Urinary bladder (tissue), 4 donors: ENCODE data around the gene EMC8. TPM values are rescaled to one million over a fixed set of nuclear protein-coding genes. Genes with fewer than 3 reads are reported as not detected.
"Not testable (repeated sequence)": the region's sequence is repeated elsewhere in the genome, so short reads cannot be mapped to it uniquely, and the experiment has no call there.

Experiments
- DNase-seq: peaks from one replicate; pipeline ENCODE4 v3.0.0-alpha.2; 2015; ENCODE audit errors: extremely low spot score
- H3K27ac ChIP-seq: one replicate; pipeline ENCODE4 v1.5.1; 2013; ENCODE audit warnings: low read depth, mild to moderate bottlenecking, moderate library complexity
- H3K36me3 ChIP-seq: one replicate; pipeline ENCODE4 v1.6.1; 2013; ENCODE audit warnings: mild to moderate bottlenecking, moderate library complexity; ENCODE audit not compliant: insufficient read depth
- H3K4me1 ChIP-seq: one replicate; pipeline ENCODE4 v1.6.1; 2013; ENCODE audit warnings: mild to moderate bottlenecking, moderate library complexity; ENCODE audit not compliant: insufficient read depth
- H3K4me3 ChIP-seq: one replicate; pipeline ENCODE4 v1.5.1; 2013; ENCODE audit warnings: low read depth, low read length
- WGBS: extraction: QIAGEN DNeasy Blood & Tissue Kit; methylation state at CpG from one replicate; pipeline ENCODE4 v1.1.7; 2013; 5-methylcytosine and 5-hydroxymethylcytosine counted together
- polyA plus RNA-seq: library from polyadenylated mRNA; stranded (reverse); fragments of 200-250 nt; gene quantifications from one replicate; pipeline ENCODE4 v1.2.3, GENCODE V29; 2013
- total RNA-seq: library from RNA; depleted of rRNA; stranded (reverse); fragments of >200 nt; gene quantifications from one replicate; pipeline ENCODE4 v1.2.3, GENCODE V29; 2014
- donor health status: healthy with polysubstance abuse.
- donor health status: healthy.

EMC8 gene
- total and polyA plus RNA-seq, 2 donors = 15.0 to 19.0 TPM

DNA sequence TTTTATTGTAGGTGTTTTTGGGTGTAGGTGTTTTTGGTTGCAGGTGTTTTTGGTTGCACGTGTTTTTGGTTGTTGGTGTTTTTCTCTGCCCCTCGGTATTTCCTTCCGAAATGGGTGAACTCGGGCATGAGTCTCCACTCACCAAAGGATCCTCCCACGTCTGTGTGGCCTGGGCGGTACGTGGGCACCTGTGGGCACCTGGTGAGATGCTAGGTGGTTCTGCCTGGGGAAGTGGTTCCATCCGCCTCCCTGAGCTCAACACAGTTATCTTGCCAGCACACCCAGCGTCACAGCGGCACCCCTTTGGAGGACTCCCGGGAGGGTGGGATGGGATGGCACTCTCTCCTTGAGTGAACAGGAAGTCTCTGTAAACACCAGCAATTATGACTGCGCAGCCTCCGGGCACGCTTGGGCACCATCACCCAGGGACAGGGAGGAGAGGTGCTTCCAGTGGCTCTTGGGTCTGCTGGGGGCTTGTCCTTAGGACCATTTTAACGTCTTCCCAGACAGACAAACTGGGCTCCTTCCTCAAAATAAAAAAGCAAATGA is 29.9 kb upstream of the EMC8 start:
- H3K4me3 ChIP-seq = no peak overlapping the region
- DNase-seq = no peak
- H3K36me3 ChIP-seq = no peaks in the 10 kb centered on the region
- H3K27ac ChIP-seq = no peak overlapping the region
- WGBS = 77% methylated on average over 15 of the region's 15 CpGs
- H3K4me1 ChIP-seq = no peaks in the 10 kb centered on the region

- Histone ChIP-seq H3K4me1 (no peaks in the 10 kb centered on the region), H3K27ac (no peak overlapping the region), H3K36me3 (no peaks in the 10 kb centered on the region), H3K4me3 (no peak overlapping the region)
- WGBS = 64% methylated on average over 9 of the region's 9 CpGs
- DNase-seq = no peak
Measured at GRCh38 chr16:85828166-85828565, 28.8 kb upstream of the EMC8 start.

DNA sequence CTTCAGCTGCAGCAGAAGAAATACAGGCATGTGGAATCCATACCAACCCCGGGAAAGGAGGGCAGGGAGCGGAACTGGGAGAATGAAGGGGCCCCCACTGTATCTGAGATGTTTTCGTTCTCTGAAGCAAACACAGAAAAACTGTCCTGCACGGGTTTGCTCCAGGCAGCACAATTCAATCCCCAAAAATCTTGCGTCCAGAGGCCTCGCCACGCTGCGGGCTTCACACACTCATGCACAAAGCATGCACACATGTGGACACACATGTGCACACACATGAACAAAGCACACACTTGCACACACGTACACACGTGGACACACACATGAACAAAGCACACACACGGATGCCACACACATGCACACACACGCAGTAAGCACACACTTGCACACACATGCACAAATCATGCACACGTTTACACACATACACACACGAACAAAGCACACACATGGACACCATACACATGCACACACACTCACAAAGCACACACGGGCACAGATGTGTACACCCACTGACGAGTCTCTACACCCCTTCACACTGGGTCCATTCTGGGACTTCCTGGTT is 27.4 kb upstream of the EMC8 start:
- Histone ChIP-seq H3K27ac (no peak overlapping the region), H3K4me1 (no peaks in the 10 kb centered on the region), H3K4me3 (no peak overlapping the region), H3K36me3 (no peaks in the 10 kb centered on the region)
- no peak for DNase-seq
- WGBS = 92% methylated on average over 16 of the region's 16 CpGs

DNA sequence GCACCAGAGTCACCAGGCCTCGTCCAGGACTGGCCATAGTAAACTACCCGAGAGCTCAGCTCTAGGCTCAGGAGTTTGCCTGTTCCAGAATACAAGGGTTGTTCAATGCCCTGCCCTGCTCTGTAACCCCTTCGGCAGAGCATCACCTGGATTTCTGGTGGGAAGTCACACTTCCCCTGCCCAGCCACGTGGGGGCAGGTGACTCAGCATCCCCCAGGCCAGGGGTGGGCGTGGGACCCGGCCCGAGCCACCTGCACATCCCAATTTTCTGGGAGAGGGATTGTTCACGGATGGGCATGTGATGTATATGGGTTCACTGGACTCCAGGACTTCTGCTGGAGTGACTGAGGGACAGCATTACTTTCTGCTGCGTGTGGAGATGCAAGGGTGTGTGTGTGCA is 26.0 kb upstream of the EMC8 start:
- Histone ChIP-seq H3K27ac (no peak overlapping the region), H3K4me3 (no peak overlapping the region), H3K36me3 (no peaks in the 10 kb centered on the region), H3K4me1 (no peaks in the 10 kb centered on the region)
- DNase-seq = no peak
- 78% methylated on average over 9 of the region's 9 CpGs for WGBS

GRCh38 chr16:85824161-85825135 is 25.1 kb upstream of the EMC8 start:
- WGBS = 90% methylated on average over 20 of the region's 20 CpGs
- no peak overlapping the region for H3K27ac ChIP-seq
- no peaks in the 10 kb centered on the region for H3K36me3 ChIP-seq
- no peak for DNase-seq
- no peak overlapping the region for H3K4me3 ChIP-seq
- H3K4me1 ChIP-seq = no peaks in the 10 kb centered on the region

GRCh38 chr16:85823328-85823920 is 24.1 kb upstream of the EMC8 start:
- H3K36me3 ChIP-seq = no peaks in the 10 kb centered on the region
- no peaks in the 10 kb centered on the region for H3K4me1 ChIP-seq
- 100% methylated on average over 1 of the region's 1 CpG for WGBS
- no peak for DNase-seq
- no peak overlapping the region for H3K4me3 ChIP-seq
- no peak overlapping the region for H3K27ac ChIP-seq

DNA sequence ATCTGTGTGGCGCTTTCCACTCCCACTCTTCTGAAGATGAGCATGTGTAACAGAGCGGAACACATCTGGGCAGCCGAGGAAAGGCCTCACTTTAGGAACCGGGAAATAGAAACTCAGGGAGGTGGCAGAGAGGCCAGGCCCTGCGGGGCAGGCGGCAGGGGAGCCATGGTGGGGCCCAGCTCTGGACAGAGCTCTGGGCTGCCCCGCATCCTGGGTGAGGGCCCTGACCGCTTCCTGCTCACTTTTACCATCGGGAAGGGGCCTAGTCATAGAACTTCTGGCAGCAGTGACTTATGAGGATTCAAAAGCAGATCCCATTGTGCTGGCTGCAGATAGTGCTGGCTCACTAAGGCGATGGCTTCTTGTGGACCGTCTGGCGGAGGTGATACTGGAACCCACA is 22.8 kb upstream of the EMC8 start:
- no peaks in the 10 kb centered on the region for H3K36me3 ChIP-seq
- 80% methylated on average over 12 of the region's 12 CpGs for WGBS
- no peak for DNase-seq
- H3K4me1 ChIP-seq = no peaks in the 10 kb centered on the region
- H3K27ac ChIP-seq = no peak overlapping the region
- H3K4me3 ChIP-seq = no peak overlapping the region

DNA sequence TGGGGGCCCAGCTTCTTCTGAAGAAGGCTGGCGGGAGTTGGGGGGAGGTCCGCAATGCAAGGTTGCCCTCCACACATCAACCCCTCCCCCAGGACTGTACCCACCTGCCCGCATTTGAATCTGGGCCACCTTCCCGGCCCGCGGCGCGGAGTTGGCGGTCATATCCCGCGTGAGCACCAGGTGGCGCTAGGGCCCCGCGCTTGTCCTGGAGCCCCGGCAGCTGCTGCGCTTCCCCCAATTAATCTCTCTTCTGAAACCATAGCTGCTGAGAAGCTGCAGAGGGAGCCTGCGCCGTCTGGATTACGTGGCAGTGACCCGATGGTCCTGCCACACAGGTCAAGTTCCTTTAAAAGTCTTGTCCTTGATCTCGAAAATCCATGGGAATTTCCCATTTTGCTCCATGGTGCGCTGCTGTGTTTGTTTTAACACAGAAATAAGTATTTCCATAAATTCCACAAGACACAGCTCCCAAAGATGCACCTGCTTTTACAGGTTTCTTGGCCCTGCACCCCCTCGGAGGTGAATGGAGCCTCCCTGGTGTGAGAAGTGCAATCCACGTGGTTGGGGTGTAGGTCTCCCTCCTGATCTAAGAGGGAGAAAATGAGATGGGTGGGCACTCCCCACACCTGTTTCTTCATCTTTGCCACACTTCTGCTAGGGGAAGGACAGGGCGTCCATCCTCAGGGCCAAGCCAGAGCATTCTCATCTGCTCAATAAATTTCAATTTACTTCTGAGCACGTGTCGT is 22.2 kb upstream of the EMC8 start:
- Histone ChIP-seq H3K36me3 (no peaks in the 10 kb centered on the region), H3K27ac (no peak overlapping the region), H3K4me3 (no peak overlapping the region), H3K4me1 (no peaks in the 10 kb centered on the region)
- DNase-seq = peak; percentile 33
- 12% methylated on average over 27 of the region's 27 CpGs for WGBS

DNA sequence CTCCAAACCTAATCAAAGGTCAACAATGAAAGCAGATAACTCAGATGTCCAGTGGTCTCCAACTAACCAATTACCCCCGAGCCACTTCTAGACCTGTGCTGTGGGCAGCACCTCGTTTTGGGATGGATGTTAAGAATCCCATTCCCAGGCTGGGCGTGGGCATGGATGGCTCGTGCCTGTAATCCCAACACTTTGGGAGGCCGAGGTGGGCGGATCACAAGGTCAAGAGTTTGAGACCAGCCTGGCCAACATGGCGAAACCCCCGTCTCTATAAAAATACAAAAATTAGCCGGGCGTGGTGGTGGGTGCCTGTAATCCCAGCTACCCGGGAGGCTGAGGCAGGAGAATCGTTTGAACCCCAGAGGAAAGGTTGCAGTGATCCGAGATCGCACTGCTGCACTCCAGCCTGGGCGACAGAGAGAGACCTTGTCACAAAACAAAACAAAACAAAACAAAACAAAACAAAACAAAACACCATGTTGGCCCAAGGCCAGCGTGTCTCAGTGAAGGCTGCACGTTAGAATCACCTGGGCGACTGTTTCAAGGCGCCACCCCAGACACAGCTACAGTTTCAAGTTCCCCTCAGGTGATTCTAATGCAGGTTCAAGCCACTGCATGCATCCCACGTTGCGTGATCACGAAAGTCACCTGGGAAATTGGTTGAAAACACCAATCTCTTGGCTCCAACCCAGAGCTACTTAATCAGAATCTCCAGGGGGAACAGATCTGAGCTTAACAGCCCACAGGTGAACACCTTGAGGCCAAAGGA is 21.4 kb upstream of the EMC8 start:
- DNase-seq = no peak
- no peak overlapping the region for H3K27ac ChIP-seq
- 72% methylated on average over 22 of the region's 22 CpGs for WGBS
- H3K36me3 ChIP-seq = no peaks in the 10 kb centered on the region
- H3K4me1 ChIP-seq = no peaks in the 10 kb centered on the region
- H3K4me3 ChIP-seq = no peak overlapping the region

GRCh38 chr16:85819771-85820170 is 20.4 kb upstream of the EMC8 start:
- Histone ChIP-seq H3K4me1 (no peaks in the 10 kb centered on the region), H3K36me3 (no peaks in the 10 kb centered on the region), H3K4me3 (no peak overlapping the region), H3K27ac (no peak overlapping the region)
- WGBS = 42% methylated on average over 6 of the region's 6 CpGs
- no peak for DNase-seq

DNA sequence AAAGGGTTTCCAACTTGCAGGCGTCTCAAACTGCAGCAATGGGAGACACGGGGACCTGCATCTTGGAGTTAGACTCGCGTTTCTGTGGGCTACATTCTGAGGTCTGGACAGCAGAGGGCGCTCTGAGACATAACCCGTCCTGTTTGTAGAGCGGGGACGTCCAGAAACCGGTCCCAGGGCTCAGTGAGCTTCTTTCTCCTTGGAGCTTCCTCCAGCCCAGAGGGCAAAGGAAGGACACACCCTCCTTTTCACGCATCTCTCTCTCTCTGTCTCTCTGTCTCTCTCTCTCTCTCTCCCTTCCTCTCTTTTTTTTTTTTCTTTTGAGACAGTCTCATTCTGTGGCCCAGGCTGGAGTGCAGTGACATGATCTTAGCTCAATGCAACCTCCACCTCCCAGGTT is 19.9 kb upstream of the EMC8 start:
- Histone ChIP-seq H3K4me3 (no peak overlapping the region), H3K27ac (no peak overlapping the region), H3K36me3 (no peaks in the 10 kb centered on the region), H3K4me1 (no peaks in the 10 kb centered on the region)
- DNase-seq = peak; percentile 32
- 10% methylated on average over 10 of the region's 10 CpGs for WGBS

GRCh38 chr16:85817195-85817594 is 17.9 kb upstream of the EMC8 start:
- not testable (repeated sequence) for H3K36me3 ChIP-seq, H3K4me1 ChIP-seq, H3K4me3 ChIP-seq, H3K27ac ChIP-seq, DNase-seq
- 89% methylated on average over 6 of the region's 6 CpGs for WGBS

DNA sequence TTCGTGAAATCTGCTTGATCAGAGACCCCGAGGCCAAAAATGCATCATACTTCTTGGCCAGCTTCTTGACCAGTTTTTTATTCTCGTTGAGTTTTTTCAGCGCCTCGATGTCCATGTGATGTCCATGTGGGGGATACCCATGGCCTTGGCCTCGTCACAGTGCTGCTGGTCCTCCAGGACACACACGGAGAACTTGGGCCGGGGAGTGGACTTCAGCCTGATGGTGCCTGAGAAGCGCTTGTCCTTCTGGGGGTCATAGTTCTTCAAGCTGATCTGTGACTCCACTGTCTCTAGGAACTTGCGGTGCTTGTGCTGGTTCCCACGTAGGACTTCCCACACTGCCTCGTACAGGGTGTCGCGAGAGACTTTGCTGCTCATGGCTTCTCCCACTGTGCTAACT is 16.8 kb upstream of the EMC8 start:
- no peaks in the 10 kb centered on the region for H3K36me3 ChIP-seq
- no peak for DNase-seq
- 94% methylated on average over 14 of the region's 14 CpGs for WGBS
- no peak overlapping the region for H3K27ac ChIP-seq
- no peaks in the 10 kb centered on the region for H3K4me1 ChIP-seq
- no peak overlapping the region for H3K4me3 ChIP-seq
